Measurements from ENCODE around the gene TNS1.

The TNS1 gene

GRCh38 chr2:217785544-217786045 lies 217.2 kb downstream of the TNS1 start:
- peak; percentile 81 for DNase-seq (ENCODE audit: low spot score)

DNA sequence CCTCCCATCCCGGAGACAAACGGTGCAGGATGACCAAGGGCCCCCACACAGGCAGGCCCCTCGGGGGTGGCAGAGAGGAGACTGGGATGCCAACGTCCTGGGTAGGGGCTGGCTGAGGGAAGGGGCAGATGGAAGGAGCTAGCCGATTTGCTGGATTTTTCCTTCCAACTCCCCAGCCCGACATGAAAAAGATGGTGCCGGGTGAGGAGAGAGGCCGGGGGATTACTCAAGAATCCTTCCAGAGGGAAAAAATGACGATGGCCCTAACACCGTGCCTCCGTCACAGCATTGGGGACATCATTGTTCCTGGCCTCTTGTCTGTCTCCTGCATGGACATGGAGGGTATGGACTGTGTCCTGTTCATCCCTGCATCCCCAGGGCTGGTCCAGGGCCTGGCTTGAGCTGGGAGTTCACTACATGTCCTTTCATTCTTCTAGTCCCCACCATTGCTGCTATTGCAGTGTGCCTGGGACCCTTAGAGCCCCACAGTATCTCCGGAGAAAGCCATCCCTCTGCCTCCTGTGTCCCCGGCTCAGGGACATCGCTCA lies 217.7 kb downstream of the TNS1 start:
- DNase-seq (ENCODE audit: low spot score), result no peak

- no peak for DNase-seq (ENCODE audit: low spot score)
Measured at GRCh38 chr2:217783243-217783642, 219.6 kb downstream of the TNS1 start.

DNA sequence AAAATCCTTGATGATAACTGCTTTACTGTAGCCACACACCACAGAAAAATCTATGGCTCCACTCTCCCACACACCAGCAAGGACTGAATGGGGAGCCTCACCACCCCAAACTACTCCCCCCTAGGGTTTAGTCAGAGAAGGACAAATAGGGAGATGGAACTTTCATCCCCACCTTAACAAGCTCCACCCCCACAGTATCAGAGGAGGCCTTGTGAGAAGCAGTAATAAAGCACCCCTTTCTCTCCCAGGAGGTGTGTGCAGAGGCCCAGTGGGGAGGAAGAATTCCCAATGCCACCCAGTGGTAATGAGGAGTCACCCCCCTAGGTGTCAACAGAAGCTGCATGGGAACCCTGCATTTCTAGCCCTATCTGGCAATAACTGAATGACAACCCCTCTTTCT lies 224.9 kb downstream of the TNS1 start:
- no peak for DNase-seq (ENCODE audit: low spot score)

GRCh38 chr2:217776631-217777030 lies 226.2 kb downstream of the TNS1 start:
- no peak for DNase-seq (ENCODE audit: low spot score)

- DNase-seq (ENCODE audit: low spot score), result no peak
Measured at GRCh38 chr2:217775920-217776503, 226.8 kb downstream of the TNS1 start.

- DNase-seq (ENCODE audit: low spot score), result no peak
Measured at GRCh38 chr2:217774232-217774631, 228.6 kb downstream of the TNS1 start.

DNA sequence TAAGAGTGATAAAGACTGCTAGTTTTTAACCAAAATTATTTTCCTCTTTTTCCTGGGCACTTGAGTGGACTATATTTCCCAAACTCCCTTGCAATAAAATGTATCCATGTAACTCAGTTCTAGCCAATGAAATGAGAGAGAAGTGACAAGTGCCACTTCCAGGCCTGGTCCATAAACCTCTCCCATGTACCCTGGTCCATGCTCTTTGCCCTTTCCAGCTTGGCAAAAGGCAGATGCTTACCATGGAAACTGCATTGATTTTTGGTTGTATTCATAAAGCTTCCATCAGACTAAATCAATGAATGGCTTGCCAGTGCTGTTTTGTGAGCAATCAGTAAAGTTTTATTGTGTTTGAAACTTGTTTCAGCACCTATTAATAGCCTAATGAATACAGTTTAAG lies 229.3 kb downstream of the TNS1 start:
- no peak for DNase-seq (ENCODE audit: low spot score)

DNA sequence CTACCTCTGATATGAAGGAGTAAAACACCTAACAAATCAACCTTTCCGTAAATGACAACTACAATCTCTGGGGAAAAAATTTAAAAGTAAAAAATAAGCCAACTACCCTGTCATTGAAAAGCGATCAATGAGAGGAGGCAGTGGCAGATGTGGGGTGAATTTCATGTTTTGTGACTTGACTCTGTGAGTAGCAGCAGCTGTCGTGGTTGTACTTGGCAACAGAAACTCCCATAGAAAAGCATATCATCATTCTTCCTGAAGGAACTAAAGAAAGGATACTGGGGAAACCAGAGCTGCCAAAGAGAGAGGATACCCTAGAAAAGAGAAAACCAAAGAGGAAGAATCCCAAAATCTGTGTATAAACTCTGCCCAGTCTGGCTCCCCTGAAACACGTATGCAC lies 236.4 kb downstream of the TNS1 start:
- no peak for DNase-seq (ENCODE audit: low spot score)

- DNase-seq (ENCODE audit: low spot score), result no peak
Measured at GRCh38 chr2:217761645-217762277, 241.0 kb downstream of the TNS1 start.

DNA sequence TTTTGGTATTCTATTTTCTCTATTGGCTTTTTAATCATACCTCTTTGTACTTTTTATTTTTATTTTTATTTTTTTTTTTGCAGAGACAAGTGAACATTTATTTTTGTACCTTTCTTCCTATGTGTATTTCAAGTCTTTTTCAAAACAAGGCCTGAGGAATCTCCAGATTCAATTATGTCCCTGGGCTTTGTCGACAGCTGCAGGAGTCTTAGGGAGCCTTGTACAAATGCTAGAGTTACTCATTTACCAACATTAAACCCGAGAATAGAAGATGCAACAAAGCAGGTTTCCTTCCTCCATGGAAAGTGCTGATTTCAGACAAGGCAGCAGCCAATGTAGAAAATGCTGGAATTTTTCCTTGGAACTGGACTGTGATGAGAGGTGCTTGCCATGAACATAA lies 242.8 kb downstream of the TNS1 start:
- DNase-seq (ENCODE audit: low spot score), result no peak

- no peak for DNase-seq (ENCODE audit: low spot score)
Measured at GRCh38 chr2:217757108-217757463, 245.7 kb downstream of the TNS1 start.

- DNase-seq (ENCODE audit: low spot score), result peak; percentile 85
Measured at GRCh38 chr2:217756375-217757107, 246.3 kb downstream of the TNS1 start.

- DNase-seq (ENCODE audit: low spot score), result no peak
Measured at GRCh38 chr2:217755027-217755745, 247.6 kb downstream of the TNS1 start.

DNA sequence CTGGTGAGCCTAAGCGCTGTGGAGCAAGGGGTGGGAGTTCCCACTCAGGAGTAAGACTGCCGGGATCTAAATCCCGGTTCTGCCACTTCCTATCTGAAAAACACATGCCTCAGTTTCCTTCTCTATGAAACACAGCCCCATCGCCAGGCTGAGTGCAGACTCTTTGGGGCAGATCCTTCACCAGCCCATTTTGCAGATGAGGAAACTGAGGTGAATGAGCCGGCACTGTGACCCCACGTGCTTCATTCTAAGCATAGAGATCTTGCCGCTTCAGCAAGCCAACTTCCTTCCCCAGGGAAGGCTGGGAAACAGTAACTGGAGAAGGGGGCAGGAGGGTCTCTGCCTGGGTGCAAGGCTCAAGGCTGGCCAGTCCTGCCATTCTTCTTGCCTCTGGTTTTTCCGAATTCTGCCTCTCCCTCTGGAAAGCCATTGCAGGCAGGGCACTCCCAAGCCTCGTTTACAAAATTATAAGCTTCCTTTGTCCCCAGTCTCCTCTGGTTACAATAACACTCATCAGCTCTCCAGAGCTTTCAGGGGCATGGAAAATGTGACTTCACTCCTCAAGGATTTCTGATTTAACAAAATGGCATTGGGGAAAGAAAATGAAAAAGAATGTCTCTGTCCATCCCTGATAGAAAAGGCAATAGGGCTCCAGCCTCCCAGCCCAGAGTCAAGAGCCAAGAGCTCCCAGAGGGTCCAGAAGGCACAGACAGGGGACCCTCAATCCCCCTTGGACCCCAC lies 249.2 kb downstream of the TNS1 start:
- no peak for DNase-seq (ENCODE audit: low spot score)

DNA sequence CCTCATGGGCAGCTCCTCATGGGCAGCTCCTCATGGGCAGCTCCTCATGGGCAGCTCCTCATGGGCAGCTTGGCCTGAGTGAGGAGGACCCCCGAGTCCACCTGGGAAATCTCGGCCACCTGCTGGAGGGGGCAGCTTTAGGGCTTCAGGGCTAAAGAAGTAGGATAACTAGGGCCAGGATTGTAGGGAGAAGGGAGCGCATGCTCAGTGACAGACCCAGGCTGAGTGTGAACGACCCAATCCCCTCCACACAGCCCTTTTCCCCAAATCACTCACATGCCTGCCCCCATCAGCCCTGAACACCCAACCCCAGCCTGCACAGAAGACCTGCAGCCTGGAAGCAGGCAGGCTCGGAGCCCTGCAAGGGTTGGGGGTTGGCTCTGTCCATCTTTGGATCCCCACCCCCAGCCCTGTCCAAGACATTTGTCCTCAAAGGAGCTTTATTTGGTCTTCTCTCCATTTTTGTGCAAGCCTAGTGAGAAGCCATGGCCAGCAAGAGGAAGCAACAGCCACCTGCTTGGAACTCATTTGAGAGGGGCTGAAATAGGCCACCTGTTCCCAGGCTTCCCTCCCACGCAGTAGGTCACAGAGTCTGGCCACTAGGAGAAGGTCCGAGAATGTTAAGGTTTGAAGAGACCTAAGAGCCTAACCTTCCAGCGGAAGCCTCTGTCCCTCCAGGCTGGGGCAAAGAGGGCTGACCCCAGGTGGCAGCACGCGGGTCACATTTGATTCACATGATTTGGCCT lies 249.9 kb downstream of the TNS1 start:
- no peak for DNase-seq (ENCODE audit: low spot score)

DNA sequence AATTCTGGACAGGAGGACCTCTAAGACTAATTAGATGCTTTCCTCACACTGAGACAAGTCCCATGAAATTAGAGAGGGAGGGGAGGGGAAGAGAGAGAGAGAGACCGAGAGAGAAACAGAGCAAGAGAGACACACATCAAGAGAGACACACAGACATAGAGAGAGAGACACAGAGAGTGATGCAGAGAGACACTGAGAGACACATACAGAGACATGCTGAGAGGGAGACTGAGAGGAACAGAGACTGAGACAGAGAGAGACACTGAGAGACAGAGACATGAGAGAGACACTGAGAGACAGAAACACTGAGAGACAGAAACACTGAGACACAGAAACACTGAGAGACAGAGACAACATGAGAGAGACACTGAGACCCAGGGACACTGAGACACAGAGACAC lies 250.8 kb downstream of the TNS1 start:
- no peak for DNase-seq (ENCODE audit: low spot score)

GRCh38 chr2:217751192-217751591 lies 251.6 kb downstream of the TNS1 start:
- DNase-seq (ENCODE audit: low spot score), result no peak

Data from SK-N-DZ (cell line).